ENCODE results near the gene MBL2. TPM values are rescaled to one million over a fixed set of nuclear protein-coding genes. Genes with fewer than 3 reads are reported as not detected.

MBL2 gene
- total RNA-seq, 1 experiment from 2014 or later, result not detected

- Mint-ChIP-seq H3K4me3 (no peak overlapping the region), H3K27ac (no peak overlapping the region), H3K36me3 (no peaks in the 10 kb centered on the region), H3K4me1 (no peaks in the 10 kb centered on the region), H3K27me3 (ENCODE audit: low read depth) (no peaks in the 10 kb centered on the region), H3K9me3 (no peaks in the 10 kb centered on the region)
- DNase-seq (ENCODE audit: low spot score) (no peak), ATAC-seq (no peak)
- CTCF ChIA-PET, result interaction anchor here (0.9 kb wide), 1 partner anchor 21 kb away, joined by 3 read pairs; no protein-coding TSS in a partner anchor
- POLR2A ChIA-PET, result no interaction called here
- TF ChIP-seq RORB (CRISPR knock-in tag; IDR thresholded peaks at IDR 0.05), result no peak
- no peak for TF ChIP-seq FOXP1 (CRISPR knock-in tag; IDR thresholded peaks at IDR 0.05; ENCODE audit: borderline replicate concordance)
- no peak for TF ChIP-seq MYBL2 (CRISPR knock-in tag; IDR thresholded peaks at IDR 0.05)
- no peak for TF ChIP-seq KAT7 (CRISPR knock-in tag; IDR thresholded peaks at IDR 0.05; ENCODE audit: borderline replicate concordance)
- no peak for TF ChIP-seq FOXK1 (CRISPR knock-in tag; IDR thresholded peaks at IDR 0.05)
- no peak for TF ChIP-seq ZNF425 (CRISPR knock-in tag; conservative IDR thresholded peaks at IDR 0.05)
- no peak for TF ChIP-seq MXD4 (CRISPR knock-in tag; IDR thresholded peaks at IDR 0.05; ENCODE audit: borderline replicate concordance)
- TF ChIP-seq GABPB1 (CRISPR knock-in tag; IDR thresholded peaks at IDR 0.05), result no peak
- TF ChIP-seq ZNF263 (CRISPR knock-in tag; IDR thresholded peaks at IDR 0.05; ENCODE audit: low read depth), result no peak
- no peak for TF ChIP-seq ERG (CRISPR knock-in tag; IDR thresholded peaks at IDR 0.05)
- TF ChIP-seq SP1 (CRISPR knock-in tag; conservative IDR thresholded peaks at IDR 0.05), result no peak
- TF ChIP-seq ZBTB21 (CRISPR knock-in tag; IDR thresholded peaks at IDR 0.05; ENCODE audit: borderline replicate concordance), result no peak
- no peak for TF ChIP-seq NFATC4 (CRISPR knock-in tag; IDR thresholded peaks at IDR 0.05)
- no peak for TF ChIP-seq CREM (CRISPR knock-in tag; IDR thresholded peaks at IDR 0.05)
- TF ChIP-seq AFF4 (CRISPR knock-in tag; IDR thresholded peaks at IDR 0.05; ENCODE audit: borderline replicate concordance), result no peak
- no peak for TF ChIP-seq NFYB (CRISPR knock-in tag; conservative IDR thresholded peaks at IDR 0.05; ENCODE audit: low read depth)
- no peak for TF ChIP-seq PRDM15 (CRISPR knock-in tag; IDR thresholded peaks at IDR 0.05)
- TF ChIP-seq TEAD4 (CRISPR knock-in tag; IDR thresholded peaks at IDR 0.05), result no peak
- no peak for TF ChIP-seq AR (CRISPR knock-in tag; IDR thresholded peaks at IDR 0.05)
- TF ChIP-seq PREB (CRISPR knock-in tag; IDR thresholded peaks at IDR 0.05; ENCODE audit: borderline replicate concordance), result no peak
Measured at GRCh38 chr10:52758406-52758805, 14.2 kb downstream of the MBL2 start.

All from WTC11 (cell line).